HG03565 (cell line): ENCODE measurements around the gene CHRNA1.

ENCODE experiments used
- ATAC-seq: cut with Tn5 transposase; IDR thresholded peaks from one replicate; pipeline ENCODE4 v1.9.1; 2021; ENCODE audit warnings: mild to moderate bottlenecking, moderate library complexity; ENCODE audit not compliant: unreplicated experiment

CHRNA1 gene

GRCh38 chr2:174762464-174762863 lies 1.8 kb downstream of the CHRNA1 start:
- no peak for ATAC-seq

- no peak for ATAC-seq
Measured at GRCh38 chr2:174761837-174762236, 2.4 kb downstream of the CHRNA1 start.

- no peak for ATAC-seq
Measured at GRCh38 chr2:174760845-174761473, 3.3 kb downstream of the CHRNA1 start.

- no peak for ATAC-seq
Measured at GRCh38 chr2:174759381-174760065, 4.7 kb downstream of the CHRNA1 start.

- ATAC-seq, result no peak
Measured at GRCh38 chr2:174756743-174757142, 7.5 kb downstream of the CHRNA1 start.

- peak; percentile 20 for ATAC-seq
Measured at GRCh38 chr2:174753038-174753633, 11.1 kb downstream of the CHRNA1 start.

GRCh38 chr2:174752403-174753037 lies 11.8 kb downstream of the CHRNA1 start:
- peak; percentile 77 for ATAC-seq

GRCh38 chr2:174750923-174751441 lies 13.3 kb downstream of the CHRNA1 start:
- peak; percentile 38 for ATAC-seq

GRCh38 chr2:174749793-174750192 lies 14.5 kb downstream of the CHRNA1 start:
- no peak for ATAC-seq

GRCh38 chr2:174748948-174749347 lies 15.3 kb downstream of the CHRNA1 start:
- ATAC-seq, result no peak

- no peak for ATAC-seq
Measured at GRCh38 chr2:174745142-174745541, 19.1 kb downstream of the CHRNA1 start.

- no peak for ATAC-seq
Measured at GRCh38 chr2:174744111-174744510, 20.2 kb downstream of the CHRNA1 start.

GRCh38 chr2:174740721-174741120 lies 23.6 kb downstream of the CHRNA1 start:
- no peak for ATAC-seq

GRCh38 chr2:174738841-174739240 lies 25.4 kb downstream of the CHRNA1 start:
- no peak for ATAC-seq

- ATAC-seq, result no peak
Measured at GRCh38 chr2:174731546-174731945, 32.7 kb downstream of the CHRNA1 start.

GRCh38 chr2:174730698-174731018 lies 33.6 kb downstream of the CHRNA1 start:
- no peak for ATAC-seq

- ATAC-seq, result no peak
Measured at GRCh38 chr2:174729797-174730697, 34.2 kb downstream of the CHRNA1 start.

GRCh38 chr2:174728096-174728495 lies 36.2 kb downstream of the CHRNA1 start:
- no peak for ATAC-seq

- no peak for ATAC-seq
Measured at GRCh38 chr2:174726212-174726611, 38.1 kb downstream of the CHRNA1 start.

GRCh38 chr2:174722942-174723592 lies 41.2 kb downstream of the CHRNA1 start:
- no peak for ATAC-seq
